DMS 273 (cell line): ENCODE data around the gene CFLAR.

ENCODE experiments used
- DNase-seq: peaks from one replicate; lab custom pipeline; 2025; ENCODE audit not compliant: unreplicated experiment; lab: John Stamatoyannopoulos, UW

CFLAR gene

GRCh38 chr2:201205515-201205849, 89.5 kb downstream of the CFLAR start:
- no peak for DNase-seq

GRCh38 chr2:201208563-201209252, 92.7 kb downstream of the CFLAR start:
- DNase-seq: no peak

- DNase-seq: no peak
Observed at GRCh38 chr2:201215963-201216362, 100.0 kb downstream of the CFLAR start.

GRCh38 chr2:201216918-201217317, 101.0 kb downstream of the CFLAR start:
- no peak for DNase-seq

- no peak for DNase-seq
Observed at GRCh38 chr2:201218780-201219179, 102.8 kb downstream of the CFLAR start.

GRCh38 chr2:201219328-201220096, 103.5 kb downstream of the CFLAR start:
- DNase-seq: no peak

- no peak for DNase-seq
Observed at GRCh38 chr2:201220102-201220570, 104.2 kb downstream of the CFLAR start.

- no peak for DNase-seq
Observed at GRCh38 chr2:201223089-201224073, 107.4 kb downstream of the CFLAR start.
